ENCODE results near the gene TSPAN18.

TSPAN18 gene, protein sequence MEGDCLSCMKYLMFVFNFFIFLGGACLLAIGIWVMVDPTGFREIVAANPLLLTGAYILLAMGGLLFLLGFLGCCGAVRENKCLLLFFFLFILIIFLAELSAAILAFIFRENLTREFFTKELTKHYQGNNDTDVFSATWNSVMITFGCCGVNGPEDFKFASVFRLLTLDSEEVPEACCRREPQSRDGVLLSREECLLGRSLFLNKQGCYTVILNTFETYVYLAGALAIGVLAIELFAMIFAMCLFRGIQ

DNA sequence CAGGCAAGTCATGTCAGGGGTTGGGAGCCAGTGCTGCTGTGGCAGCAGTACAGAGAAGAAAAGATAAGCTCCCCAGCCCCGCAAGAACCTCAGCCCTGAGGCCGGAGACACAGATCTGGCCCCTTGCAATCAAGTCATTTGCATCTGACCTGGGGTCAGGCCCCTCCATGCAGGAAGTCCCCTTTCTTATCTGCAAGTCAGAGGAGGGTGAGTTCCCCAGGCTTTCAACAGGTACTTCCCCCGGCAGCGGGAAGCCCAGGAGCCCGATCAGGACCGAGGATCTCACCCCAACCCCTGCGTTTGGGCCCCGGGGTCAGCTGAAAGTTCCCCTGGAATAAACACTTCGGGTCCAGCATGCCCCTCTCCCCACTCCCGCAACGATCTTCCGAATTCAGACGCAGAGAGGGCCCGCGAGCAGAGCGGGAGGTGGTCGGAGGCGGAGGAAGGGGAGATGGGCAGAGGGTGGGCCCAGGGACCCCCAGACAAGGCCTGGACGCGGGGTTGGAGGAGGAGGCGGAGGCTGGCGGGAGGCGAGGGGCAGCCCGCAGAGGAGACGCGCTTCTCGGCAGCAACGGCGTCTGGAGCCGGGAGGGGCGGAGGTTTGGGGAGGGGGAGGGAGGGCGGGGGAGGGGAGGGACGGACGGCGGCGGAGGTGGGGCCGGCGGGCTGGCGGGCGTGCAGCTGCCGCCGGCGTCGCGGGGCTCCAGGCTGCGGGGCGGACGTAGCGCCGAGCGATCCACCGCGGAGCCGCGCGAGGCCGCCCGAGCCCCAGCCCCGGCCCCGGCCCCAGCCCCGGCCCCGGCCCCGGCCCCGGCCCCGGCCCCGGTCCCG is at the start of gene TSPAN18:
TSPAN18 (plus strand) TSS at position 680 of the 831 bp plus-strand sequence. CDS start 179,455 bp downstream, outside the sequence.
- peak in 1 of 2 donors; percentile 16 for DNase-seq (ENCODE audit: extremely low read depth in 1 of 2, low read depth in 1 of 2)

DNA sequence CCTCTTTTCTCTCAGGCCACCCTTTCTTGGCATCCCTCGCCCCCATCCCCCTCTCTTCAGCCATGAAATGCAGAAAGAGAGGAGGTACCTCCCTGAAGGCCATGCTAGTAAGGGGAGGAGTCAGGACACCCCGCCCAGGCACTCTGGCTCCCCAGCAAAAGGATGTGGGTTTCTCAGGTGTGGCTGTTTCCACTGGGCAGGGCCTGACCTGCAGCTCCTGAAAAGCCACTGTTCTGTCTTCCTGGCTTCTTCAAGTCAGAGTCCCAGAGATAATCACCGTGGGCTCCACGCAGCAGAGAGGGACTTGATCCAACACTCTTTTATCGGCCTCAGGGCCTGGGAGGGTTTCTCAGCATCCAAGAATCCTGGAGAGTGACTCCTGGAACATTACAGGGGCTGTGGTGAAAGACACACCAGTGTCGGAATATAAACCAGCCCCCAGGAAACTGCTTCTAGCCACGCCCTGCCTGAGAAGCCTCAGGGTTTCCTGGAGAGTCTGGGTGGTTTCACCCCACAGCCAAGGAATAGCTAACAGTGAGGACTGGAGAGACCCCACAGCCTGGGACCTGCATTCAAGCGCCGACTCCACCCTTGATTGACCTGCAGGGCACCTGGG is 45.7 kb upstream of the TSPAN18 start:
- peak in 1 of 2 donors; percentile 7 for DNase-seq (ENCODE audit: extremely low read depth in 1 of 2, low read depth in 1 of 2)

DNA sequence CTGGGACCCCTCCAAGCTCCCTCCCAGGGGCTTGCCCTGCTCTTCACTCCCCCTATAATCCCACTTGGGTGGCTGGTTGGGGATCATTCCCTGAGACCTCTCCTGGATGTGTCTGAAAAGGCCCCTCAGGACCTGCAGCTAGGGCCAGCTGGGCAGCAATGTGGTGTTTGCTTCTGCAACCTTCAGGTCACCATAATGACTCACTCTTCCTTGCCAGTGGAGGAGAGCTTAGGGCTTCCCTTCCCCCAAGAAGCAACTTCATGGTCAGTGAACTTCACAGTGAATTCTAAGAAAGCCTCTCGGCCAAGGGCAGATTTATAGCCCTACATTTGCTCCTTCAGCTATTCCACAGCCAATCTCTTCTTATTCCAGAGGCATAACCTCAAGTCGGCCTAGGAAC is 45.1 kb upstream of the TSPAN18 start:
- no peak for DNase-seq (ENCODE audit: extremely low read depth in 1 of 2, low read depth in 1 of 2)

DNA sequence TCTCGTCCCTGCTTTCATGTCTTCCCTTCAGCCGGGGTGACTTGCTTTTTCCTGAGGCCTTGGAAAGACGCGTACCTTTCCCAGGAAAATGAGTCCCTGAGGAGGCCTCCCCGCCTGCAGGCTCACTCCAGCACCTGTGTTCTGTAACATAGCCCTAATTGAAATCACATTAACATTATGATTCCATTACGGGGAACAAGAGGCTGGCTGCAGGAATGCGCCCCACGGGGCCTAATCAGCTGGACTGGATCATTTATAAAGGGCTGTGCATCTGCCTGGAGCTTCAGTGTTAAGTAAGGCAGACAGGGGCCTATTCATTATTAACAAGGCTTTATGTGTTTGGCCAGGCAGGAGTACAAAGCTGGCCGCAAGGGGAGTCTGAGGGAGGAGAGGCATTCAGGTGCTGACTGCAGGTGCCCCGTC is 41.9 kb upstream of the TSPAN18 start:
- DNase-seq (ENCODE audit: extremely low read depth in 1 of 2, low read depth in 1 of 2): no peak

GRCh38 chr11:44687388-44687787 is 39.4 kb upstream of the TSPAN18 start:
- no peak for DNase-seq (ENCODE audit: extremely low read depth in 1 of 2, low read depth in 1 of 2)

GRCh38 chr11:44689265-44689664 is 37.5 kb upstream of the TSPAN18 start:
- DNase-seq (ENCODE audit: extremely low read depth in 1 of 2, low read depth in 1 of 2): no peak

GRCh38 chr11:44690651-44691050 is 36.1 kb upstream of the TSPAN18 start:
- DNase-seq (ENCODE audit: extremely low read depth in 1 of 2, low read depth in 1 of 2): no peak

GRCh38 chr11:44692460-44692859 is 34.3 kb upstream of the TSPAN18 start:
- DNase-seq (ENCODE audit: extremely low read depth in 1 of 2, low read depth in 1 of 2): no peak

DNA sequence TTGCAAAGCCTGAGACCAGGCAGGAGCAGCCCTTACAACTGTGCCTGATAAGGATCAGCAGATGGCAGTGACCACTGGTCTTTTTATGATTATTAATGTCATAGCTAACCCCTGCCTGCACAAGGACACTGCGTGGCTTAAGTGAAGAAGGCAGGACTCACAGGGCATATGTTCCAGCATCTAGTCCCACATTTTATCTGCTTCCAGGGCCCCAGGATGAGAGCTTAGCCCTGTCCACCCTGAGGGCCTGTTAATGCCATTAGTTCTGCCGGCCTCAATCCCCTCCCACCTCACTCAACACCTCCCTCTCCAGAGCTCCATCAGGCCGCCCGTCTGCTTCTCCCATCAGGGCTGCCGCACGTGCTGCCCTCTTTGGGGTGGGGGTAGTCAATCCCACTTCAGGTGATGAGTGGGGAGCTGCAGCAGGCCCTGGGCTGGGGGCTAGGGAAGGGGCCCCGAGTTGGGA is 33.1 kb upstream of the TSPAN18 start:
- no peak for DNase-seq (ENCODE audit: extremely low read depth in 1 of 2, low read depth in 1 of 2)

DNA sequence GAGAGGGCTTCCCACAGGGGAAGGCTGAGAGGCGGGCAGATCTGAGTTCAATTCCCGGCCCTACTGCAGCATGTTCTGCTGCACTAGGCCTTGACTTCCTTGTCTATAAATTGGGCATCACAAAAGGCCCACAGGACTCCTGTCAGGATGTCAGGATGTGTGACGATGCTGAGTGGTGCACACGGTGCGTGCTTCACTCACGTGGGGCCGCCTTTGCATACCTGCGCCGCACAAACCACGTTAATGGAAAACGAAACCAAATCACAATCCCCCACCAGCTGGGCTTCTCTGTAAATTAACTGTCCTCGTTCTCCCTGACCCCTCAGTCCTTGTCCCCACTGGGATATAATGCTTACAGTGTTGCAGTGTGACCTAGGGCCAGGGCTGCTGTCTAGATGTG is 32.3 kb upstream of the TSPAN18 start:
- no peak for DNase-seq (ENCODE audit: extremely low read depth in 1 of 2, low read depth in 1 of 2)

DNA sequence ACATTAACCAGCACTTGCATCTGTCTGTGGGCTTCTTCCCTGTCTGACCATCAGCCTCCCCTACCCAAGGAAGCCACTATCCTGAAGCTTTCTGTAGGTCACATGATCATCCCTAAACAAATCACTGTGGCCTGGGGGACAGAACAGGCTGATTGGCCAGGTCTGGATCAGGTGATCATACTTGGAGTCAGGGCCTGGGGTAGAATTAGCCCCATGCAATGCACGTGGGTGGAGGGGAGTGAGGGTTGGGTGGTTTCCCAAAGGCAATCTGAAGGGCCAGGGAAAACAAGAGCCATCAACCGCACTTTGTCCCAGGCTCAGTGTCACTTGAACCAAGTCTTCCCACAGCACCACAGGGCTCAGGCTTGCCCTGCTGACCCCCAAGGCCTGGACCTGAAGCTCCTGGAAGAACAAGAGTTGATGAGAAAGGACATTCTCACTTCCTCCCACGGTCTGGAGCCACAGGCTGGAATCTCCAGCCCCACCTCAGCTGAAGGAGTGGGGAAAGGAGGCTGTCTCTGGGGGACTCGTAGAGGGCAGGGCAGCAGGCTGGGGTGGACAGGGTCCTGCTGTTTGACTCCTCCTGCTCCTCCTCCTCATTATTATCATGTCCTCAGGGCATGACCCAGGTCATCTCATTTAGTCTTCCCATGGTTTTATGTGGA is 31.5 kb upstream of the TSPAN18 start:
- DNase-seq (ENCODE audit: extremely low read depth in 1 of 2, low read depth in 1 of 2): no peak

- no peak for DNase-seq (ENCODE audit: extremely low read depth in 1 of 2, low read depth in 1 of 2)
Measured at GRCh38 chr11:44698252-44698912, 28.4 kb upstream of the TSPAN18 start.

- no peak for DNase-seq (ENCODE audit: extremely low read depth in 1 of 2, low read depth in 1 of 2)
Measured at GRCh38 chr11:44699497-44700408, 27.0 kb upstream of the TSPAN18 start.

DNA sequence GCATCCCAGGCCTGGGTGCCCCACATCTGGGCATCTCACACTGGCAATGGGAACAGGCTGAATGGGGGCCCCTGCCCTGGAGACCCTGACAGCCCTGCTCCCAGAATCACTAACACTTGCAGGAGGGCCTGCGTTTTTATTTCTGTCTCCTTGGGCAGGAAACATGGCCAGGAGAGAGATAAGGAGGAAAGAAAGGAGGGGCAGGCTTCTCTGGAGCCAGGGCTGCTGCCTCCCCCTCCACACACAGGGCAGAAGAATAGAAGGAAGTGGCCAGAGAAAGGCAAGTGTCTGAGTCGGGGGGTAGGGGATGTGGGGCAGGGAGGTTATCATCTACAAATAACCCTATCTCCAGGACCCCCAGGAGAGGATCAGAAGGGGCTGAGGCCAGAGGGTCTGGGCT is 25.5 kb upstream of the TSPAN18 start:
- no peak for DNase-seq (ENCODE audit: extremely low read depth in 1 of 2, low read depth in 1 of 2)

- no peak for DNase-seq (ENCODE audit: extremely low read depth in 1 of 2, low read depth in 1 of 2)
Measured at GRCh38 chr11:44702889-44703288, 23.9 kb upstream of the TSPAN18 start.

DNA sequence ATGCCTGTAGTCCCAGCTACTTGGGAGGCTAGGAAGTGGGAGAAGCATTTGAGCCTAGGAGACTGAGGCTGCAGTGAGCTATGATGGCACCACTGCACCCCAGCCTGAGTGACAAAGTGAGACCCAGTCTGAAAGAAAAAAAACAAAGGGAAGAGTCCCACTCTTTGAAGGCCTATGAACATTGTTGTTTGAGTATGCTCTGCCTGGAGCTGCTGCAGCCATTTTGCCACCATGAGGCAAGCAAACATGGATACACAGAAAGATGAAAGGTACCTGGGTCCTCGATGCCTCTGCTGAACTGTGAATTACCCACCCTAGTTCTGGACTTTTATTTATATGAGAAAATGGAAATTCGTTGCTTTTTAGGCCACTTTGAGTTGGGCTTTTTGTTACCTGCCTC is 19.7 kb upstream of the TSPAN18 start:
- DNase-seq (ENCODE audit: extremely low read depth in 1 of 2, low read depth in 1 of 2): no peak

GRCh38 chr11:44708009-44708408 is 18.8 kb upstream of the TSPAN18 start:
- no peak for DNase-seq (ENCODE audit: extremely low read depth in 1 of 2, low read depth in 1 of 2)

DNA sequence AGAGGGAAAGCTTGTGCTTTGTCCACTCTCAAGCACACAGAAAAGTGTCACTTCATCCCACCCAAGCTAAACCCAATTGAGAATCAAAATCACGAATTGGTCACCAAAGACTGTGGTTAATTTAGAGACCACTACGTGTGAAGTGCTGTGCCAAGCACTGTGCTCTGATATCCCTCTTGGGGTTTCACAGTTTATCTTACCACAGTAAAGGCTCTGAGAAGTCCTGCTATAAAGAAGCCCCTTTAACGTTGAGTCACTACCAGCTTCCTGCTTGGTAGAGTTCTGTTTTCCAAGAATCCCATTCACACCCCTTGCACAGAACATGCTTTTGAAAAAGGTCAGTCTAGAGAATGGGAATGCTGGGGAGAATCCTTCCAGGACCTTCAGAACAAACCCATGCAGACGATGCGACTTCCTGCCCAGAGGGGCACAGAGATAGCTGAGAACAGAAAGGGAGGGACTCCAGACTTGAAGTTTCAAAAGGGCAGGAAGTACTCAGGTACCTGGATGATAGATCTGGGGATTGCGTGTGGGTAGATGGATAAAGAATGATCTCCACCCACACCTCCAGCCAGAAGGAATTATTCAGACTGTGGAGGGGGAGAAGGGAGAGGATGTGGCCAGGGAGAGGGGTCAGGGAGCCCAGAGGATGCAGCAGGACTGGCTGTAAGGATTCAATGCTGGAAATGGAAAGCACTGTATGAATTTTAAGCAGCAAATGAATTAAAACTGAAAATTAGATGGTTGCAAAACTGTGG is 18.1 kb upstream of the TSPAN18 start:
- DNase-seq (ENCODE audit: extremely low read depth in 1 of 2, low read depth in 1 of 2): no peak

DNA sequence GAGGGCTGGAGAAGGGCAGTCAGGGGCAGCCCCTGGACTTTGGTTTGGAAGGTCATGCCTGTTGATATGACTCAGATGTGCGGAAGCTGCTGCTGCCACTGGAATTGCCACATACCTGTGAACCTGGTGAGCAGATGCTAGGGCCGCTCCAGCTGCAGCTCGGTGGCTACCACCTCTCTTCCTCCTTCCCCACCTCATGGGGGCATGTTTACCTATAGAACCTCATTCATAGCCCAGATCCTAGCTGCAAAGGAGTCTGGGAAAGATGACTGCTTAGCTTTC is 17.5 kb upstream of the TSPAN18 start:
- DNase-seq (ENCODE audit: extremely low read depth in 1 of 2, low read depth in 1 of 2): no peak
